ENCODE results near the gene UFD1.
A peak's percentile ranks its signal among the peaks of the same experiment; 100 is the strongest.

Gene UFD1

GRCh38 chr22:19494676-19495173 is 15.7 kb upstream of the UFD1 start:
- DNase-seq: no peak

DNA sequence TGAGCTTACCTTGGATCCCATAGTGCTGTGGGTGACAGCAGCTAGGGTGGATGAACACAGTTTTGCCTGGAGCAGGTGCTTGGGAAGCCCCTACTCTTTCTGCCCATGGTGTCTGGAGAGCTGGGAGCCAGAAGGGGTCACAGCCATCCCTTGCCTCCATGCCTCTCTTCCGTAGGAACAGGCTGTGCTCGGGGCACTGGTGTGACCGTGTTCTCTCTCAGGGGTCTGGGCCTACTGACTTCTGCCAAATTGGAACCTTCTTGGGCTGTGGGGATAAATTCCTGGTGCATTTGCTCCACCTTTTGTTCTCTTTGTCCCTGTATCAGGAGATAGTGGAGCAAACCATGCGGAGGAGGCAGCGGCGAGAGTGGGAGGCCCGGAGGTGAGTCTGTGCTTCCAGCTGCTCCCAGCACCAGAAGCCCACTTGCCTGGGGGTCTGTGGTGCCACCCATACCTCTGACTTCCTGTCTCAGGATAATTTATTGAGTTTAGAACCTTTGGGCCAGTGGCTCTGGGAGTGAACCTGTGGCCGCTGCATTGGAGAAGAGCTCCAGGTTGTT is 15.1 kb upstream of the UFD1 start:
- DNase-seq: no peak

DNA sequence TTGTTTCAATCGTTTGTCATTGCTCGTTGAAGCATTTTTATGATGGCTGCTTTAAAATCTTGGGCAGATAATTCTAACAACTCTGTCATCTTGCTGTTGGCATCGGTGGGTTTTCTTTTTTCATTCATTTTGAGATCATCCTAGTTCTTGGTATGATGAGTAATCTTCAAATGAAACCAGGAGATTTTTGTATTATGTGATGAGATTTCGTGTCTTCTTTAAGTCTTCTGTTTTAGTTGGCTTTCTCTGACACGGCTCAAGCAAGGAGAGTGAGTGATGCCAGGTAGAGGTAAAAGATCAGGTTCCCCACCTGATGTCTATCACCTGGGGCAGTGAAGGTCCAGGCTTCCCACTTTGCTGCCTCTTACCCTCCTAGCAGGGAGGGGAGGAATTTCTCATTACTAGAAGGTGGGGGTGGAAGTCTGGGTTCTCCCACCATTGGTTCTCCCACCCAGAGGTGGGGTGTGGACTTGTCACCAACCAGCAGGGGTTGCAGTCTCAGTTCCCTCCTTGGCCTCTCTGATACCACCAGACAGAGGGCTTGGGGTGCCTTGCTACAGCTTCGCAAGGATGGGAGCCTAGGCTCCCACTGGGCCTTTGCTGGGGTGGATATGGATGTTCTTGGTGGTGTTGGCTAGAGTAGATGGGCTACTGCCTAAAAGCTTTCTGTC is 13.6 kb upstream of the UFD1 start:
- no peak for DNase-seq

- DNase-seq: no peak
Measured at GRCh38 chr22:19490628-19491230, 11.7 kb upstream of the UFD1 start.

DNA sequence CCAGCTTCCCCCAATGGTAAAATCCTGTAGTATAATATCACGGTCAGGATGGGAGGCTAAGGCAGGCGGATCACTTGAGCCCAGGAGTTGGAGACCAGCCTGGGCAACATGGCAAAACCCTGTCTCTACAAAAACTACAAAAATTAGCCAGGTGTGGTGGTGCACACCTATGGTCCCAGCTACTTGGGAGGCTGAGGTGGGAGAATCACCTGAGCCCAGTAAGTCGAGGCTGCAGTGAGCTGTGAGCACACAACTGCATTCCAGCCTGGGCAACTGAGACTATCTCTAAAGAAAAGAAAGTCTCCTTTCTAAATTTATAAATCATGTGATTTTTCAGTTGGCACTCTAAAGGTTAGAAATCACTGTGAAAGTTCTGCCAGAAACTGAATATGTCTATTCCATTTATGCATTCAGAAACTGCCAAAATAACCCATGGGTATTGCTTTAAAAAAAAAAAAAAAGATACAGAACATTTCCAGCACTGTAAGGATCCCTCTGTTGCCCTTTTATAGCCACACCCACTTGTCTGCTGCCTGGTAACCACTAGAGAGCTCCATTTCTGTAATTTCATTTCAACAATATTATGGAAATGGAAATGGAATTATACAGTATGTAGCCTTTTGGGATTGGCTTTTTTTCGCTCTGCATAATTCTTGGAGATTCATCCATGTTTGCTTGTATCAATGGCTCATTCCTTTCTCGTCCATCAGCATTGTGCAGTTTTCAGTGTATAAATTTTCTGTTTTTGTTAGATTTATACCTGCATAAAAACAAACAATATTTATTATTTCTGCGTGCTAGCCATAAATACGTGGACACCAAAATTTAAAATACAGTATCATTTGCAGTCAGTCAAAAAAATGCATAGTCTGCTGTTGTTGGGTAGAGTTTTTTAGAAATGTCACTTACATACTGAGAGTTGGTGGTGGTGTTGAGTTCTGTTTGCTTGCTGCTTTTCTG is 10.2 kb upstream of the UFD1 start:
- no peak for DNase-seq

DNA sequence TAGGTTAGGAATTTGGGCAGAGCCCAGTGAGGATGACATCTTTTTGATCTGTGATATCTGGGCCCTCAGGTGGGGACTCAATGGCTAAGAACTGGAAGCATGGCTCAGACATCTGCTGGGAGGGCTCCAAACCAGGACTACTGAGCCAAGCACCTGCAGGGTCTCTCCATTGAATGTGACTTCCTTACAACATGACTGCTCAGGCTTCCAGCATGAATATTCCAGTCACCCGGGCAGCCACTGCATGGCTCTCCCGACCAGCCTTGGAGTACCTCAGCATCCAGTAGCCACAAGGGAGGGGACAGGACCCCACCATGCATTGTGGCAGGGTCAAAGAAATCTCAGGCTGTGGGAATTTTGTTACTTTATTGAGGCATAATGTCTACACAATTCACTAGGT is 9.3 kb upstream of the UFD1 start:
- no peak for DNase-seq

DNA sequence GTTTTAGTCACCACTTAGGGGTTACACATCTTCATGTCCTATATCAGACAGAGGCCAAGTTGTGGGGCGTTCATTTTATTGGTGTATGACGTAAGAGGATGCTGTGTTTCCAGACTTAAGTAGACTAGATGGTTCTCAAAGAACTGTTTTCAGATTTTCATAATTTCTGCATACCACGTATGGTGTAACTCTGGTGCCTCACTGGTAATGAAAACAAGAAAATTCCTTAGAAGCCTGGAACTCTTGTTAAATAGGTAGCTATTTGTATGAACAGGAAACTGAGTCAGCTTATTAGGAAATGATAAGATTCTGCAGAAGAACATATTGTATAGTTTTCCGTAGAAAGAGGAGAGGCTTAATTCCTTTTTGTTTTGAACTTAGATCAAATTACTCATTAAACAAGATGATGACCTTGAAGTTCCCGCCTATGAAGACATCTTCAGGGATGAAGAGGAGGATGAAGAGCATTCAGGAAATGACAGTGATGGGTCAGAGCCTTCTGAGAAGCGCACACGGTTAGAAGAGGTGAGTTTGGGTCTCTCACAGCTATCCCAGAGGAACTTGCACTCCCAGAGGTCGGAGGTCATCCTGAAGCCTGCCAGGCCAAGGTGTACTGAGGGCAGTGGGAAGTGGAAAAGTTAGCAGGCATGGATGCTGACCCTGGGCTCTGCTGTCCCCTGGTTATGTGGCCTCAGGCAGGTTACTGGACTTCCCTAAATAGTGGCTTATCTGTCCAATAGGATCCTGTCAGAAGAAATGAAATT is 4.7 kb upstream of the UFD1 start:
- no peak for DNase-seq

- DNase-seq: no peak
Measured at GRCh38 chr22:19482297-19482696, 3.3 kb upstream of the UFD1 start.

DNA sequence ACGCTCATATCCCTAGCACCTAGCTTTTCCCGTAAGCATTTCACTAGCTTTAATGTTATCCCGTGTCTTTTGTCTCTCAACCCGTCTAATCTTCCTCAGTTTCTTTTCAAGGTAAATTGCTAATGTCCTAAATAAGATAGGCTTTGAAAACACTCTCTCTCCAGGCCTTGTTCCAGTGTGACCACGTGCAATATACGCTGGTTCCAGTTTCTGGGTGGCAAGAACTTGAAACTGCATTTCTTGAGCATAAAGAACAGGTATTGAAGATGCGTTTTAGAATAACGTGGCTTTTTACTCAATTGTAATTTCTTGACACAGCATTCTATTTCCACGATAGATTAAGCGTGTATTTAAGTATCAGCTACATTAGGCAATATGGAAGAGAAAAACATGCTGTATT is 1.8 kb upstream of the UFD1 start:
- no peak for DNase-seq

- no peak for DNase-seq
Measured at GRCh38 chr22:19480173-19480568, 1.2 kb upstream of the UFD1 start.

- peak; percentile 88 for DNase-seq
Measured at GRCh38 chr22:19479355-19480172, 571 bp upstream of the UFD1 start, which contains the start of gene CDC45. Gene CDC45 (plus strand): TSS chr22:19479920. CDS start chr22:19479969, 49 bp downstream.

GRCh38 chr22:19478045-19478900 is 720 bp downstream of the UFD1 start:
- DNase-seq: no peak

GRCh38 chr22:19477321-19478044 is 1.5 kb downstream of the UFD1 start:
- no peak for DNase-seq

DNA sequence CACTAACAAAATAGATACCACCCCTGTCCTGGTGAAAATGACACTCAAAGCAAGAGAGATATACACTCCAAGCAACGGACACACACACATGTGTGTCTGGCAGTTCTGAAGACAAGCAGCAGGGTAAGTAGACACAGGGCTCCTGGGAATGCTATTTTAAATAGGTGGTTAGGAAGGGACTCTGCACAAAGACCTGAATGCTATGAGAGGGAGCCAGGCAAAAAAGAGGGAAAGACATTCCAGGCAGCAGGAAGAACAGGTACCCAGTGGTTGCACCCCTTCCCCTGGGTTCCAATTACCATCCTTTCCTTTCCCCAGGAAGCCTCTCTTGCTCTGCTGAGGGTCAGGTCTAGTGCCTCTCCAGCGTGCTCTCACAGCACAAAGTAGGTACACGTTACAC is 3.0 kb downstream of the UFD1 start:
- no peak for DNase-seq

- DNase-seq: no peak
Measured at GRCh38 chr22:19473578-19473977, 5.4 kb downstream of the UFD1 start.

- DNase-seq: no peak
Measured at GRCh38 chr22:19472233-19472632, 6.8 kb downstream of the UFD1 start.

DNA sequence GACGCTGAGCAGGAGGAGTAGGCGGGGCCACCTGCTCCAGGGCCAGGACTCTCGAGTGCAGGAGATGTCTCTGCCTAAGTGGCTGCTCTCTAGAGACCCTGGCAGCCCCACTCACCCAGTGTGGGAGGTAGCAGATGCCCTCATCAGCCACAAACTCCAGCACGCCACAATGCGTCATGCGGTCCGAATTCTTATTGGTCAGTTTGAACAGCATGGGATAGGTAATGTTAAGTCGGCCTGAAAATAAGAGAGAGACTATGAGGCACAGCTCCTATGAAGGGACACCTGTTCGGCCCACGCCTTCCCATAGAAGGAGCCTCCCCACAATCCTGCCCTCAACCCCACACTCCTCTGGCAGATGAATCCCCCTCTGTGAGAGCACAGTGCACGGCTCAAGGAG is 7.4 kb downstream of the UFD1 start:
- DNase-seq: no peak

DNA sequence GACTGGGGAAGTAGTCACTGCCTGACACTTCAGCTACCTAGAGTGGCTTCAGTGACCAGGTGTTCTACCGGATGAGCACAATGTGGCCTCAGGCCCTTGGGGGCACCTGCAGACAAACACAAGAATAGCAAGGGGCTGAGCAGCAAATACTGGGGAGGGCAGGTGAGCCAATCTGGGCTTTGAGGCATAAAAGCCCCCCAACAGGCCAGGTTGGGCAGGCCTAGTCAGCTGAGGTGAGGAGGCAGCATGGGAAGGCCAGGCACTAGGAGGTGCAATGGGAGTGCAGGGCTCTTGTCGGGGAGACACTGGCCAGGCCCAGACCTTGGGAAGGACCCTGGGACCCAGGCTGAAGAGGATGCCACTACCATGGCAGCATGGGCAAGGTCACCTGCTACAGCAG is 9.0 kb downstream of the UFD1 start:
- DNase-seq: no peak

GRCh38 chr22:19469421-19469820 is 9.6 kb downstream of the UFD1 start:
- DNase-seq: no peak

DNA sequence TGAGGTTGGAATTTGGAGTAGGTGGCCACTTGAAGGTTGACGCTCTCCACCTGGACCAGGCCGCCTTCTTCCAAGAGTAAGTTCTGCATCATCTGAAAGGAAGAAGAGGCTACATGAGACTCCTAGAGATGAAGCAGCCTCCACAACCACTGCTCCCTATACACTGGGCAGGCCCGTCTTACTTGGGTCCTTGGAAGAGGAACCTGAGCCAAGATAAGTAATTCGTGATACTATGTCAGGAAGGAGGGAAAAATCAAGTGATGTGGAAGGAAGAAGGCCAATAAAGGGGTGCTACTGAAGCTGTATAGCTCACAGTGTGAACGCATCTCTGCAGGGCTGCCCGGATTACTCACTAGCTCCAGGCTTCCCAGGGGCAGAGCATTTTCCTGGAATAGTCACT is 11.1 kb downstream of the UFD1 start:
- DNase-seq: no peak

Data from activated CD4-positive, alpha-beta T cell treated with anti-CD3 and anti-CD28 coated beads for 1 hour (primary cell).